ENCODE data around the gene SBNO2. TPM values are rescaled to one million over a fixed set of nuclear protein-coding genes. Genes with fewer than 3 reads are reported as not detected.
A peak's percentile ranks its signal among the peaks of the same experiment; 100 is the strongest.

SBNO2 gene
- total and polyA plus RNA-seq, 9 of the 15 experiments (the other 6 are each of a cell fraction or from before 2014, with no cell fraction given) = 0.01 to 46.2 (median 6.7) TPM

DNA sequence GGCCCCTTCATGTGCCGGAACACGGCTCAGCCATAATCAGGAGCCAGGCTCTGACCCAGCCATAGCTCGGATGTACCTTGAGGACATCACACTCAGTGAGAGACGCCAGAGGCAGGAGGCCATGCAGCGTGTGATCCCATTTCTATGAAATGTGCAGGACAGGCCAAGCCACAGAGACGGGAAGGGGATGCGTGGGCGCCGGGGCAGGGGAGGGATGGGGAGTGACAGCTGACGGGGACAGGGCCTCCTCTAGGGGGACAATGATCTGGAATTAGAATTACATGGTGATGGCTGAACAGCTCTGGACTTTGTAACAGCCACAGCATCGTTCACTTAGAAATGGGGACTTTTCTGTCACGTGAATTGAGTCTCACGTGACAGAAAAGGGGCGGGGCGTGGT lies 34.9 kb downstream of the SBNO2 start:
- H4K20me1 ChIP-seq (replicated peaks; ENCODE audit: control insufficient read depth, insufficient read depth, low read length) = no peaks in the 10 kb centered on the region
- no peak for ATAC-seq
- no peak for FAIRE-seq
- BruUV-seq (replicated peaks) = no TSS peak
- no peaks in the 10 kb centered on the region for H3K9me1 ChIP-seq (ENCODE audit: control insufficient read depth, insufficient read depth, low read length)
- H3K4me3 ChIP-seq = no peak overlapping the region
- TF ChIP-seq ZBTB26 (CRISPR knock-in tag; IDR thresholded peaks at IDR 0.05) (no peak), RAD51 (IDR thresholded peaks at IDR 0.05; ENCODE audit: borderline replicate concordance, low read depth) (0 out of 2 replicates have a peak, but pooled peaks have one; percentile 28), DNMT1 (IDR thresholded peaks at IDR 0.05) (no peak), ZNF79 (CRISPR knock-in tag; IDR thresholded peaks at IDR 0.05; ENCODE audit: low read depth) (no peak)
- H3K9me3 ChIP-seq (replicated peaks; ENCODE audit: control insufficient read depth, insufficient read depth, low read depth, low read length) = no peaks in the 10 kb centered on the region
- in situ Hi-C loops (cut with MboI) = no loop called here
- POLR2A ChIA-PET = no interaction called here
- peaks cover 14% of the 10 kb centered on the region; the same call in 2 of the 3 replicates for H3K36me3 ChIP-seq (ENCODE audit: control insufficient read depth, insufficient read depth, low read length)
- no peak overlapping the region for H2AFZ ChIP-seq (ENCODE audit: low read depth, low read length)
- H3K79me2 ChIP-seq (ENCODE audit: control insufficient read depth, insufficient read depth, low read length) = no peaks in the 10 kb centered on the region; the same call in 2 of the 3 replicates
- H3K27me3 ChIP-seq (ENCODE audit: control insufficient read depth in 2 of 2, insufficient read depth in 2 of 2, low read length in 2 of 2) = no peaks in the 10 kb centered on the region
- 86% methylated on average over 13 of the region's 15 CpGs for WGBS (ENCODE audit: insufficient coverage, low coverage, missing lambda C conversion rate)
- H3K9ac ChIP-seq (ENCODE audit: insufficient read depth in 1 of 2, low read depth in 2 of 2, low read length in 2 of 2) = no peak overlapping the region
- no peak overlapping the region for H3K27ac ChIP-seq (ENCODE audit: extremely low read depth, low read depth, low read length)
- CTCF ChIA-PET (ENCODE audit: low intra/inter-chr PET ratio) = no interaction called here
- intact Hi-C loops (cut with micrococcal nuclease) = no loop called here
- no peak overlapping the region for H3K4me2 ChIP-seq (ENCODE audit: insufficient read depth, low read length)
- no peak for DNase-seq (ENCODE audit: extremely low read depth in 1 of 4, low spot score in 3 of 4)
- peaks cover 0 to 42% of the 10 kb centered on the region in 2 experiments; a peak in 2 of 5 replicates for H3K4me1 ChIP-seq (replicated peaks in 1 of 2; ENCODE audit: control insufficient read depth in 2 of 2, insufficient read depth in 2 of 2, low read length in 2 of 2)

DNA sequence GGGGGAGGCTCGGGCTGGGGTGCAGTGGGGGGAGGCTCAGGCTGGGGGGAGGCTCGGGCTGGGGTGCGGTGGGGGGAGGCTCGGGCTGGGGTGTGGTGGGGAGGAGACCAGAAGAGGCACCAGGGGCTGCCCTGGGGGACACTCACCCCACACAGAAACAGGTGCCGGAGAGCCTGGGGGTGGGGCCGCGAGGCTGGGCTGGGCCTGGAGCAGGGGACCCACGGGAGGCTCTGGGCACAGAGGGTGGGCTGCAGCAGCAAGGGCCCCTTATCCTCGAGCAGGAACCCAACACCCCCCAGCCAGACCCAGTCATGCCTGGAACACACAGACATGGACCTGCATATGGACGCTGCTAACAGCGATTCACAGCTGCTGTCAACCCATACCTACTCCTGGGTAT lies 35.9 kb downstream of the SBNO2 start:
- WGBS (ENCODE audit: insufficient coverage, low coverage, missing lambda C conversion rate) = 78% methylated on average over 6 of the region's 11 CpGs
- TF ChIP-seq CGGBP1 (CRISPR knock-in tag; IDR thresholded peaks at IDR 0.05) (no peak), PHB (CRISPR knock-in tag; IDR thresholded peaks at IDR 0.05) (no peak), ZNF347 (CRISPR knock-in tag; IDR thresholded peaks at IDR 0.05; ENCODE audit: low read depth) (no peak), TEAD4 (IDR thresholded peaks at IDR 0.05; ENCODE audit: low read length) (no peak), TEAD4 (CRISPR knock-in tag; IDR thresholded peaks at IDR 0.05; ENCODE audit: borderline replicate concordance) (no peak), EZH2 (IDR thresholded peaks at IDR 0.05; ENCODE audit: borderline replicate concordance, low read depth, low read length) (no peak), XRCC4 (IDR thresholded peaks at IDR 0.05; ENCODE audit: extremely low read depth, insufficient read depth, insufficient read length) (no peak), NCOA1 (IDR thresholded peaks at IDR 0.05; ENCODE audit: low read depth) (no peak), ZBTB7A (IDR thresholded peaks at IDR 0.05; ENCODE audit: borderline replicate concordance, control insufficient read depth, low read depth, low read length) (no peak), NUFIP1 (IDR thresholded peaks at IDR 0.05; ENCODE audit: partially characterized antibody) (no peak), KDM5B (IDR thresholded peaks at IDR 0.05; ENCODE audit: insufficient replicate concordance, low read depth, low read length) (no peak), HMGN3 (IDR thresholded peaks at IDR 0.05; ENCODE audit: borderline replicate concordance, extremely low read depth, insufficient read length, low read depth, low read length) (no peak)

More for the DNA sequence above, 35.9 kb downstream of the SBNO2 start:
- Histone ChIP-seq H3K4me1 (replicated peaks in 1 of 2; ENCODE audit: control insufficient read depth in 2 of 2, insufficient read depth in 2 of 2, low read length in 2 of 2) (peaks cover 0 to 45% of the 10 kb centered on the region in 2 experiments; a peak in 2 of 5 replicates), H4K20me1 (replicated peaks; ENCODE audit: control insufficient read depth, insufficient read depth, low read length) (no peaks in the 10 kb centered on the region; the same call in 1 of the 2 replicates), H3K9me3 (replicated peaks; ENCODE audit: control insufficient read depth, insufficient read depth, low read depth, low read length) (no peaks in the 10 kb centered on the region), H3K4me3 (no peak overlapping the region), H3K9me1 (ENCODE audit: control insufficient read depth, insufficient read depth, low read length) (peaks cover 3% of the 10 kb centered on the region), H3K9ac (ENCODE audit: insufficient read depth in 1 of 2, low read depth in 2 of 2, low read length in 2 of 2) (no peak overlapping the region; a peak in 1 of 4 replicates), H3K36me3 (ENCODE audit: control insufficient read depth, insufficient read depth, low read length) (peaks cover 10% of the 10 kb centered on the region; the same call in 2 of the 3 replicates), H3K79me2 (ENCODE audit: control insufficient read depth, insufficient read depth, low read length) (no peaks in the 10 kb centered on the region; the same call in 2 of the 3 replicates), H3K27me3 (ENCODE audit: control insufficient read depth in 2 of 2, insufficient read depth in 2 of 2, low read length in 2 of 2) (no peaks in the 10 kb centered on the region), H3K27ac (ENCODE audit: extremely low read depth, low read depth, low read length) (no peak overlapping the region), H2AFZ (ENCODE audit: low read depth, low read length) (no peak overlapping the region), H3K4me2 (ENCODE audit: insufficient read depth, low read length) (no peak overlapping the region)
- ChIA-PET POLR2A (no interaction called here), CTCF (ENCODE audit: low intra/inter-chr PET ratio) (no interaction called here)
- DNase-seq (ENCODE audit: extremely low read depth in 1 of 4, low spot score in 3 of 4) = no peak
- intact Hi-C loops (cut with micrococcal nuclease) = no loop called here
- ATAC-seq = no peak
- no peak for FAIRE-seq
- BruUV-seq (replicated peaks) = no TSS peak
- in situ Hi-C loops (cut with MboI) = no loop called here
